GM08714 (cell line): ENCODE measurements around the gene TMEM141.

Source experiments
- H3K4me3 ChIP-seq: fragments of 200-500 bp; sonication (Bioruptor generic); 2 replicates; pipeline ENCODE4 v1.5.1; 2014; ENCODE audit warnings: mild to moderate bottlenecking, low read length, inconsistent platforms
- ZNF274 ChIP-seq: IDR thresholded peaks from 2 replicates; pipeline ENCODE4 v1.6.1; 2012; ENCODE audit warnings: mild to moderate bottlenecking, low read depth, low read length

Gene TMEM141

DNA sequence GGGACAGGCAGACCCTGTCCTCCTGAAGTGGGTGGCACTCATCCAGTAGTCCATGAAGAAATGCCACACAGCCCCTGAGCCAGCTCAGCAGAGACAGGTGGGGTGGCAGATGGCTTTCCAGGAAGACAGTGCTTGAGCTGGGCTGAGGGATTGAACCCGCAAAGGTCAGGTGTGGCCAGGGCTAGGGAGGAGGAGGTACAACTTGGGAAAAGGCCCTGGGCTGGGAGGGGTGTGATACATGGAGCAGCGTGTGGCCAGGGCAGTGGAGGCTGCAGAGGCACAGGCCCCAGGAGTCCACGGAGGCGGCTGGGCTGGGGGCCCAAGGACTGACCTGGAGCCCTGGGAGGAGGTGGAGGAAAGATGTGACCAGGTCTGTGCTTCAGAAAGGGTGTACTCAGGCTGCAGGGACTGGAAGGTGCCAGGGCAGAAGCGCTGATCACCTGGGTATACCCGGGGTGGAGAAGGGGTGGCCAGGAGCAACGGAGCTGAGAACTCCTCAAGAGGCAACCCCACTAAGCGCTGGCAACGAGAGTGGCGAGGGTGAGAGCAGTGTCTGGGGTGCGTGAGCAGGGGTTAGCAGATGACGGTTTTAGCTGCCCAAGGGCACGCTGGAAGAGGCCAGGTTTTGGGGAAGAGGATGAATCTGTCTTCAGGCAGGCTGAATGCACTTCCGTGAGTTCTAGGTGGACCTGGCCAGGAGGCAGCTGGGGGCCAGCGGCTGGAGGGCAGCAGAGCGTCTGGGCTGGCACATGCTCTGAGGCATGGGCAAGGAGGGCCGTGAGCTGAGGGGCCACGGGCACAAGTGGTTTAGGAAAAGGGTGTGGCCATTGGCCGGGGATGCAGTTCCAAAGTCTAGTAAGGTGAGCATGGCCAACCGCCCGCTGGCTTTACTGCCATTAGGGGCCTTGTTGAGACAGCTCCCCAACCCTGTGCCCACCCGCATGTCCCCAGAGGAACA, 12.7 kb downstream of the TMEM141 start:
- TF ChIP-seq ZNF274: no peak
- no peak overlapping the region for H3K4me3 ChIP-seq

DNA sequence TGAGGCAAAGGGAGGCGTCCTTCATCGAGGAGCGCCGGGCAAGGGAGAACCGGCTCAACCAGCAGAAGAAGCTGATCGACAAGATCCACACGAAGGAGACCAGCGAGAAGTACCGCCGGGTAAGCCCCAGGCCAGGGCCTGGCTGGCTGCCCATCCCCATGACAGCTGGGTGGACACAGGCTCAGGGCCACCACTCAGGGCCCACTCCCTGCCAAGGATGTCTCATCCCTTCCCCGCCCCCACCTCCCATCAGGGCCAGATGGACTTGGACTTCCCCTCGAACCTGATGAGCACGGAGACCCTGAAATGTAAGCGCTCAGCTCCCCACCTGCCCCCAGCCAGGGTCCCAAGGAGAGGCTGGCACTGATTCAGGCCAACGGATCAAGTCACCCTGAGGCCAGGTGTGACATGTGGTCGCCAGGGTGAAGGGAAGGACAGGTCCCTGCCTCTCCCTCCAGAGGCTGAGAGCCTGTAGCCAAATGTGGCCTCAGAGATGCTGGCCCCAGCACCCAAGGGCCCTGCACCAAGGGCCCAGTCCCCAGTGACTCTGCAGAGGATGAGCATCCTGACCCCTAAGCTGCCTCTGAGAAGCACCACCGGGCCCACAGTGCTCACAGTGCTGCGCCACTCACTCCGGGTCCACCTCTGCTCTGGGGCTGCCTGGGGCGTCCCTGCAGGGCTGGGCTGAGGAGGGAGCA, 13.5 kb downstream of the TMEM141 start:
- TF ChIP-seq ZNF274: no peak
- H3K4me3 ChIP-seq: no peak overlapping the region

DNA sequence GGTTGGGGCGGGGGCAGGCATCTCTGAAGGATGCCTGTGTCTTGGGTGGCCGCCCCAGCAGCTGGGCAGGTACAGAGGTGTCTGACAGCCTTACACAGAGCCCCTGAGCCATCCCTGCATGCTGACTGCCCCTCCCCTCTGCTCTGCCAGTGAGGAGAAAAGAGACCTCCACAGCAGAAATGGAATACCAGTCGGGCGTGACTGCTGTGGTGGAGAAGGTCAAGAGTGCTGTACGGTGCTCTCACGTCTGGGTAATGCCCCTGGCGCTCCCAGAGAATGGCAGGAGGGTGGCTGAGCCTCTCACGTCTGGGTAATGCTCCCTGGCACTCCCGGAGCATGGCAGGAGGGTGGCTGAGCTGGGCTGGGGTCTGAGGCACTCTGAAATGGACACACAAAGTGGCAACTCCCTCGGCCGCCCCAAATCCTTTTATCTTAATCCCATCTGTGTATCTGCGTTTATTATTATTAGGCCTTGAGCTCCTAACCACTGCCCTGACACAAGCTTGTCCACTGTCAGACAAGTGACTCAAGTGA, 14.1 kb downstream of the TMEM141 start:
- H3K4me3 ChIP-seq: no peak overlapping the region
- TF ChIP-seq ZNF274: no peak

- no peak for TF ChIP-seq ZNF274
- H3K4me3 ChIP-seq: no peak overlapping the region
These were observed 14.9 kb downstream of the TMEM141 start for GRCh38 chr9:136806067-136806466.

DNA sequence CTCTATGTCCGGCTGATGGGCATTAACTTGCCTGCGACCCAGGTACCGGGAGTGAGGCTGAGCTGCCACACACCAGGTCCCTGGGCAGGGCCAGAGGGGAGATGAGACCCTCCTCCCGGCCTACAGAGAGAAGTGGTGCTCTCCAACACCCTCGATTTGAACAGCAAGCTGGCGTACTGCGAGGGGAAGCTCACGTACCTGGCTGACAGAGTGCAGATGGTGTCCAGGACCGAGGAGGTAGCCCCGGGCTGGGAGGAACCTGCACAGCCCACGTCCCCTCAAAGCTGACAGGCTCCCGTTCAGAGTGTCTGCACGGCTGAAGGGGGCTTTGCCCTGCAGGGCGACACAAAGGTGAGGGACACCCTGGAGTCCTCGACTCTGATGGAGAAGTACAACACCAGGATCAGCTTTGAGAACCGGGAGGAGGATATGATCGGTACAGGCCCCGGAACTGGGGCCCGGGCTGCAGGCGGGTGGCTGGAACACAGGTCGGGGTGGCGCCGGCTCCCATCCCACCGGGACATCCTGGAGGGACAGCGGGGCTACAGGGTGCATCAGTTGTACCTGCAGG, 15.6 kb downstream of the TMEM141 start:
- H3K4me3 ChIP-seq: peak overlapping the region; percentile 75; the same call in 1 of the 2 replicates
- no peak for TF ChIP-seq ZNF274

GRCh38 chr9:136807281-136808074, 16.3 kb downstream of the TMEM141 start, which contains the start of gene RABL6:
Gene RABL6 (plus strand): TSS chr9:136807948. CDS start chr9:136808197, 249 bp downstream.
- no peak for TF ChIP-seq ZNF274
- peak within 1 kb of the TSS; percentile 93 for H3K4me3 ChIP-seq

GRCh38 chr9:136808075-136808805, 17.1 kb downstream of the TMEM141 start:
- peak overlapping the region; percentile 93 for H3K4me3 ChIP-seq
- no peak for TF ChIP-seq ZNF274

GRCh38 chr9:136808806-136809158, 17.6 kb downstream of the TMEM141 start:
- TF ChIP-seq ZNF274: no peak

DNA sequence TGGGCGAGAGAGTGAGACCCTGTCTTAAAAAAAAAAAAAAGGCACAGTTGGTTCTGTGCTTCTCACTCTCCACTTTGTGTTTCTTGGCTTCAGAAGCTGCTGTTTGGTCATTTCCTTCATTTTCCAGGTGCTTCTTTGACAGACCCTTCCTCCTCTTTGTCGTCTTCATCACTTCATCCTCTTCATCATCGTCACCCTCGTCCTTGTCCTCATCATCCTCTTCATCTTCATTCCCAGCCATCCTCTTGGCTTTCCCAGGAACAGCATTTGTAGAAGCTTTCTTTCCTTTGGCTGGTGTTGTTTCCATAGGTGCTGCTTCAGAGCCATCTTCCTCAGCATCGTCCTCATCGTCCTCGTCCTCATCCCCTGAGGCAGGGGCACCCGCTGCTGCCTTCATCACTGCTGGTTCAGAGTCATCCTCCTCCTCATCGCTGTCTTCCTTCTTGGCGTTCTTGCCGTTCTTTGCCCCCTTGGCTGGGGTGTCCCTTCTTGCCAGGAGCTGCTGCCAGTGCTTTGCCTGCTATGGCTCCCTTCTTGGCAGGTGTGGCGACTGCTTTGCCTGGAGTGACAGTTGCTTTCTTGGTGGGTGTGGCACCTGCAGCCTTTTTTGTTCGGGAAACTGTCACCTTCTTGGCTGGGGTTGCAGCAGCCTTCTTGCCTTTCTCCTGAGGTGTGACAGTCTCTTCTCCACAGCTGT, 23.7 kb downstream of the TMEM141 start:
- no peak overlapping the region for H3K4me3 ChIP-seq
- no peak for TF ChIP-seq ZNF274

More at GRCh38 chr9:136808806-136809158, 17.6 kb downstream of the TMEM141 start:
- peak overlapping the region; percentile 93 for H3K4me3 ChIP-seq

DNA sequence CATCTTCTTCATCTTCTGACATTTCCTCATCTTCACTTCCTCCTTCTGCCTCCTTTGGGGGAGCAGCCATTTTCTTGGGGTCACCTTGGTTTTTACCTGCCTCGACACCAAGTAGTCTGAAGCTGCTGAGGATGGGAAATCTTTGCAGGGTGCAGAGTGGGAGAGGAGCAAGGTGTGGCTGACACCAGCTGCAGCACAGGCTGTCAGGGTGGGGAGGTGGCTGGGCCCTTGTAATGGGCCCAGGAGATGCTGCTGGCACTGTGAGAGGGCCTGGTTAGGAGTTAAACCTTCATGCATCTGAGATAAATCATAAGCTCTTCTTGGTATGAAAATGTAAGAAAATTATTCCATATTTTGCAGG, 24.3 kb downstream of the TMEM141 start:
- TF ChIP-seq ZNF274: no peak
- H3K4me3 ChIP-seq: no peak overlapping the region

- H3K4me3 ChIP-seq: no peak overlapping the region
- TF ChIP-seq ZNF274: no peak; the same call in 1 of the 2 replicates
These were observed 30.1 kb downstream of the TMEM141 start for GRCh38 chr9:136820971-136821825.

DNA sequence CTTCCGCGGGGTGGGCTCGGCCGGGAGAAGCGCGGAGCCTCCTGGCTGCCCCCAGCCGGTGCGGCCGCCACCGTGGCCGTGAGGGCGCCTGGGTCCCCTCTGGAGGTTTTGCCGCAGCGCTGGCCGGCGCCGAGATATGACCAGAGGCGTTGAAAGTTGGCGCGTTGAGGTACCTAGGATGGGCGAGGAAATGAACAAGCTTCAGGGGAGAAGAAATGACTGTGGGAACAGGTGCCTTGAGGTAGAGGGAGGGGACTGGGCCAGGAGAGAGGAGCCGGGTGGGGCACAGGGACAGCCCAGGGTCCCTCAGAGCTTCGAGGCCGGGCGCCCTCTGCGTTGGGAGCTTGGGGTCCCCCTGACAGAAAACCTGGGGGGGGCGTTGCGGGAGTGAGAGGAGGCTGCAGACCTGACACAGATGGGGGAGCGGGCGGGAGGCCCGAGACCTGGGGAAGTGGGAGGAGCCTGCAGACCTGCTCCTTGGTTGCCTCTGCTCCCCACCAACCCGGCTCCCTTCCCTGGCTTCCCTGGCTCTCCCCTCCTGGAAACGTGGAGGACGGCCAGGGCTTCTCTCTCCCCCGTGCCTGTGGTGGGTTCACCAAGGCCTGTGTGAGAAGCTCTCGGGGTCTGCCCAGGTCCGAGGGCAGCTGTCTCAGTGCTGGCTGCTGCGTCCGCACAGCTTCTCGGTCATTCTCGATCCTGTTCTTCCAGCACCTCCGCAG, 30.8 kb downstream of the TMEM141 start:
- no peak; the same call in 1 of the 2 replicates for TF ChIP-seq ZNF274
- H3K4me3 ChIP-seq: no peak overlapping the region
